ENCODE results near the gene NR2C2.

DNA sequence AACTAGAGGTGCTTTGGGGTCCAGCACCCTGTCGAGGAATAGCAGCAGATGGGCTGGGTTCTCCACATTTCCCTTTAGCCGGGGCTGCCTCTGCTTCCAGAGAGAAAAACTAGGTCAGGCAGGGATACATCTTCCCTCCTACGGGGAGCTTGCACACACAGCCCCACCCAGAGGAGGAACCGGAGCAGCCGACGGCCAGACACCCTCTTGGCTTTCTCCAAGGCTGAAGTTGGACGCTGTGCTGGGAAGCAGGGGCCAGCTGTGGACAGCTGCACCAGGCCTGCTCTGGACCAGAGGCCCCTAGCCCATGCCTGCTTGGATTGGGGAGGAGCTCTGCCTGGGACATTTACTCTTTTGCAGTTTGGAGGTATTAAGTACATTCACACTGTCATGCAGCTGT is 44.7 kb upstream of the NR2C2 start:
- TF ChIP-seq, protein P1, sequence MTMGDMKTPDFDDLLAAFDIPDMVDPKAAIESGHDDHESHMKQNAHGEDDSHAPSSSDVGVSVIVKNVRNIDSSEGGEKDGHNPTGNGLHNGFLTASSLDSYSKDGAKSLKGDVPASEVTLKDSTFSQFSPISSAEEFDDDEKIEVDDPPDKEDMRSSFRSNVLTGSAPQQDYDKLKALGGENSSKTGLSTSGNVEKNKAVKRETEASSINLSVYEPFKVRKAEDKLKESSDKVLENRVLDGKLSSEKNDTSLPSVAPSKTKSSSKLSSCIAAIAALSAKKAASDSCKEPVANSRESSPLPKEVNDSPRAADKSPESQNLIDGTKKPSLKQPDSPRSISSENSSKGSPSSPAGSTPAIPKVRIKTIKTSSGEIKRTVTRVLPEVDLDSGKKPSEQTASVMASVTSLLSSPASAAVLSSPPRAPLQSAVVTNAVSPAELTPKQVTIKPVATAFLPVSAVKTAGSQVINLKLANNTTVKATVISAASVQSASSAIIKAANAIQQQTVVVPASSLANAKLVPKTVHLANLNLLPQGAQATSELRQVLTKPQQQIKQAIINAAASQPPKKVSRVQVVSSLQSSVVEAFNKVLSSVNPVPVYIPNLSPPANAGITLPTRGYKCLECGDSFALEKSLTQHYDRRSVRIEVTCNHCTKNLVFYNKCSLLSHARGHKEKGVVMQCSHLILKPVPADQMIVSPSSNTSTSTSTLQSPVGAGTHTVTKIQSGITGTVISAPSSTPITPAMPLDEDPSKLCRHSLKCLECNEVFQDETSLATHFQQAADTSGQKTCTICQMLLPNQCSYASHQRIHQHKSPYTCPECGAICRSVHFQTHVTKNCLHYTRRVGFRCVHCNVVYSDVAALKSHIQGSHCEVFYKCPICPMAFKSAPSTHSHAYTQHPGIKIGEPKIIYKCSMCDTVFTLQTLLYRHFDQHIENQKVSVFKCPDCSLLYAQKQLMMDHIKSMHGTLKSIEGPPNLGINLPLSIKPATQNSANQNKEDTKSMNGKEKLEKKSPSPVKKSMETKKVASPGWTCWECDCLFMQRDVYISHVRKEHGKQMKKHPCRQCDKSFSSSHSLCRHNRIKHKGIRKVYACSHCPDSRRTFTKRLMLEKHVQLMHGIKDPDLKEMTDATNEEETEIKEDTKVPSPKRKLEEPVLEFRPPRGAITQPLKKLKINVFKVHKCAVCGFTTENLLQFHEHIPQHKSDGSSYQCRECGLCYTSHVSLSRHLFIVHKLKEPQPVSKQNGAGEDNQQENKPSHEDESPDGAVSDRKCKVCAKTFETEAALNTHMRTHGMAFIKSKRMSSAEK (CRISPR knock-in tag; IDR thresholded peaks at IDR 0.05; ENCODE audit: borderline replicate concordance) = no peak
- TF ChIP-seq, protein P2, sequence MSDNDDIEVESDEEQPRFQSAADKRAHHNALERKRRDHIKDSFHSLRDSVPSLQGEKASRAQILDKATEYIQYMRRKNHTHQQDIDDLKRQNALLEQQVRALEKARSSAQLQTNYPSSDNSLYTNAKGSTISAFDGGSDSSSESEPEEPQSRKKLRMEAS (CRISPR knock-in tag; IDR thresholded peaks at IDR 0.05) = no peak
- TF ChIP-seq, protein P3, sequence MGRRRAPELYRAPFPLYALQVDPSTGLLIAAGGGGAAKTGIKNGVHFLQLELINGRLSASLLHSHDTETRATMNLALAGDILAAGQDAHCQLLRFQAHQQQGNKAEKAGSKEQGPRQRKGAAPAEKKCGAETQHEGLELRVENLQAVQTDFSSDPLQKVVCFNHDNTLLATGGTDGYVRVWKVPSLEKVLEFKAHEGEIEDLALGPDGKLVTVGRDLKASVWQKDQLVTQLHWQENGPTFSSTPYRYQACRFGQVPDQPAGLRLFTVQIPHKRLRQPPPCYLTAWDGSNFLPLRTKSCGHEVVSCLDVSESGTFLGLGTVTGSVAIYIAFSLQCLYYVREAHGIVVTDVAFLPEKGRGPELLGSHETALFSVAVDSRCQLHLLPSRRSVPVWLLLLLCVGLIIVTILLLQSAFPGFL (CRISPR knock-in tag; IDR thresholded peaks at IDR 0.05; ENCODE audit: borderline replicate concordance) = no peak
- TF ChIP-seq, protein P4, sequence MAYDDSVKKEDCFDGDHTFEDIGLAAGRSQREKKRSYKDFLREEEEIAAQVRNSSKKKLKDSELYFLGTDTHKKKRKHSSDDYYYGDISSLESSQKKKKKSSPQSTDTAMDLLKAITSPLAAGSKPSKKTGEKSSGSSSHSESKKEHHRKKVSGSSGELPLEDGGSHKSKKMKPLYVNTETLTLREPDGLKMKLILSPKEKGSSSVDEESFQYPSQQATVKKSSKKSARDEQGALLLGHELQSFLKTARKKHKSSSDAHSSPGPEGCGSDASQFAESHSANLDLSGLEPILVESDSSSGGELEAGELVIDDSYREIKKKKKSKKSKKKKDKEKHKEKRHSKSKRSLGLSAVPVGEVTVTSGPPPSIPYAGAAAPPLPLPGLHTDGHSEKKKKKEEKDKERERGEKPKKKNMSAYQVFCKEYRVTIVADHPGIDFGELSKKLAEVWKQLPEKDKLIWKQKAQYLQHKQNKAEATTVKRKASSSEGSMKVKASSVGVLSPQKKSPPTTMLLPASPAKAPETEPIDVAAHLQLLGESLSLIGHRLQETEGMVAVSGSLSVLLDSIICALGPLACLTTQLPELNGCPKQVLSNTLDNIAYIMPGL (CRISPR knock-in tag; IDR thresholded peaks at IDR 0.05) = no peak
- TF ChIP-seq, protein P5, sequence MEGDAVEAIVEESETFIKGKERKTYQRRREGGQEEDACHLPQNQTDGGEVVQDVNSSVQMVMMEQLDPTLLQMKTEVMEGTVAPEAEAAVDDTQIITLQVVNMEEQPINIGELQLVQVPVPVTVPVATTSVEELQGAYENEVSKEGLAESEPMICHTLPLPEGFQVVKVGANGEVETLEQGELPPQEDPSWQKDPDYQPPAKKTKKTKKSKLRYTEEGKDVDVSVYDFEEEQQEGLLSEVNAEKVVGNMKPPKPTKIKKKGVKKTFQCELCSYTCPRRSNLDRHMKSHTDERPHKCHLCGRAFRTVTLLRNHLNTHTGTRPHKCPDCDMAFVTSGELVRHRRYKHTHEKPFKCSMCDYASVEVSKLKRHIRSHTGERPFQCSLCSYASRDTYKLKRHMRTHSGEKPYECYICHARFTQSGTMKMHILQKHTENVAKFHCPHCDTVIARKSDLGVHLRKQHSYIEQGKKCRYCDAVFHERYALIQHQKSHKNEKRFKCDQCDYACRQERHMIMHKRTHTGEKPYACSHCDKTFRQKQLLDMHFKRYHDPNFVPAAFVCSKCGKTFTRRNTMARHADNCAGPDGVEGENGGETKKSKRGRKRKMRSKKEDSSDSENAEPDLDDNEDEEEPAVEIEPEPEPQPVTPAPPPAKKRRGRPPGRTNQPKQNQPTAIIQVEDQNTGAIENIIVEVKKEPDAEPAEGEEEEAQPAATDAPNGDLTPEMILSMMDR (IDR thresholded peaks at IDR 0.05) = no peak
- TF ChIP-seq, protein P6, sequence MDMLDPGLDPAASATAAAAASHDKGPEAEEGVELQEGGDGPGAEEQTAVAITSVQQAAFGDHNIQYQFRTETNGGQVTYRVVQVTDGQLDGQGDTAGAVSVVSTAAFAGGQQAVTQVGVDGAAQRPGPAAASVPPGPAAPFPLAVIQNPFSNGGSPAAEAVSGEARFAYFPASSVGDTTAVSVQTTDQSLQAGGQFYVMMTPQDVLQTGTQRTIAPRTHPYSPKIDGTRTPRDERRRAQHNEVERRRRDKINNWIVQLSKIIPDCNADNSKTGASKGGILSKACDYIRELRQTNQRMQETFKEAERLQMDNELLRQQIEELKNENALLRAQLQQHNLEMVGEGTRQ (CRISPR knock-in tag; IDR thresholded peaks at IDR 0.05) = no peak
